HG02798 (cell line): ENCODE data around the gene ZNF526.

ENCODE experiments used
- ATAC-seq: cut with Tn5 transposase; IDR thresholded peaks from one replicate; pipeline ENCODE4 v1.9.1; 2021; ENCODE audit warnings: mild to moderate bottlenecking; ENCODE audit not compliant: unreplicated experiment, poor library complexity

ZNF526 gene

DNA sequence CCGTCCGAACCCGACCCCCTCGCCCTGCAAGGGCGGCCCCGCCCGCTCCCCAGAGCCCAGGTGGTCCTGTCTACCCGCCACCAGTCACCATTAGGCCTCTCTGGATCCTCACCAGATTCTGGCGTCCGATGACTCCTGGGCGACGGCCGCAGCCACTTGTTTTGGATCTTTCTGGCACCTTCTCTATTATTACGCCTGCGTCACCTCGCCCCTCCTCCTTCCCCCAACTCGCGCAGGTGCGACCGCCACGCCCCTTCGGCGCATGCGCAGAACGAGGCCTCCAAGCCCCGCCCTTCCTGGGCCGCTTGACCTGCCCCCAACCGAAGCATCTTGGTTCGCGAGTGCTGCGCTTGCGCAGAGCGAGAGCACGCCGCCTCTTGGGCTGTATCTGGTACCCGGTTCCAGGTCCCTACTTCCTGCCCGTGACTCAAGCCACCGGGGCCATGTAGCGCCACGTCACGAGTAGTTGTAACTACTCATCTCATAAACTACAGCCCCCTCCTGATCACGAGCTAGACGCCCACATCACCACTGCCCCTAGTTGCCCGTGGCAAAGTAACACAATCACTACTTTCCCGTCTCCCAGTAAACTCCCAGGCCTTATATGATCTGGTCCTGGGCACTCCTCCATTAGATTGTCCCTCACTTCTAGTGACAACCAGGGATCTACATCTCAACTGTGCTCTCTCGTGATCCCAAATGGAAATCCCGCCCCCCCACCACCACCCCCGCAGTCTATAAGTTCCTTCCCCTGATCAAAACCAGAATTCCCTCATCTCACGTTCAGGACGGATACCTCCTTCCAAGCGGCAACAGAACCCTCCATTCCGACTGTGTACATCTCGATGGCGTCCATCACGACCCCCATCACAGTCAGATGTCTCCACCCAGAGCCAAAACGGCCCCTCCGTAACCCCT is 2.3 kb upstream of the ZNF526 start, which contains the start of gene DEDD2:
DEDD2 (minus strand) TSS at position 158 of the 918 bp plus-strand sequence. CDS start 670 bp downstream, outside the sequence.
- peak; percentile 78 for ATAC-seq

- no peak for ATAC-seq
These were observed 612 bp downstream of the ZNF526 start for GRCh38 chr19:42220751-42221097.

GRCh38 chr19:42224940-42225717 is 5.0 kb downstream of the ZNF526 start:
- no peak for ATAC-seq

- ATAC-seq: no peak
These were observed 5.7 kb downstream of the ZNF526 start for GRCh38 chr19:42225718-42226292.

DNA sequence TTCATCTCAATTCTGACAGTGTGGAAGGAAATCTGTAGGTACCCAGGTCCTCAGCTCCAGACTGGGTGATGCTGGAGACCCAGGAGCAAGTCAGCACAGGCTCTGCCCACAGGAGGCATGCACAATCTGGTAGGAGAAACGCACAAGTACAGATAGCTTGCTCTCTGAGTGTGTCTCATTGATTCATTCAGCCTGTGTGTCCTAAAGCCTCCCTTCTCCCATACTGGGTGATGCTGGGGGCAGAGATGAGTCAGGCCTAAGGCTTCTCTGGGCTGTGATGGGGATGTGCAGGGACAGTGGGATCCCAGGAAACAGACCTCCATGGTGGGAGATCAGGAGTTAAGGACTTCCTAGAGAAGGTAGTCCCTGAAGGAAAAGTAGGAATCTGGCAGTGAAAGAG is 6.8 kb downstream of the ZNF526 start:
- ATAC-seq: no peak

DNA sequence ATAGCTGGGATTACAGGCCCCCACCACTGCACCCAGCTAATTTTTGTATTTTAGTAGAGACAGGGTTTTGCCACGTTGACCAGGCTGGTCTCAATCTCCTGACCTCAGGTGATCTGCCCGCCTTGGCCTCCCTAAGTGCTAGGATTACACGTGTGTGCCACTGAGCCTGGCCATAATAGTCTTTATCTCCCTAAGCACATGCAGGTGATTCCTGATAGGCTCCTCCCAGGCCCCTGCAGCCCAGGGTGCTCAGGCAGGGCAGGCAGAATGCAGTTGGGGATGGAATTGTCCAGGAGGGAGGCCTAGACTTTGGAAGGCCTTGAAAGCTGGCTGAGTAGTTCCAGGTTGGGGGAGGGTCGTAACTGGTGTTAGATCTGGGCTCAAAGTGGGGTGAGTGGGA is 8.5 kb downstream of the ZNF526 start:
- no peak for ATAC-seq

- no peak for ATAC-seq
These were observed 9.3 kb downstream of the ZNF526 start for GRCh38 chr19:42229301-42229854.

DNA sequence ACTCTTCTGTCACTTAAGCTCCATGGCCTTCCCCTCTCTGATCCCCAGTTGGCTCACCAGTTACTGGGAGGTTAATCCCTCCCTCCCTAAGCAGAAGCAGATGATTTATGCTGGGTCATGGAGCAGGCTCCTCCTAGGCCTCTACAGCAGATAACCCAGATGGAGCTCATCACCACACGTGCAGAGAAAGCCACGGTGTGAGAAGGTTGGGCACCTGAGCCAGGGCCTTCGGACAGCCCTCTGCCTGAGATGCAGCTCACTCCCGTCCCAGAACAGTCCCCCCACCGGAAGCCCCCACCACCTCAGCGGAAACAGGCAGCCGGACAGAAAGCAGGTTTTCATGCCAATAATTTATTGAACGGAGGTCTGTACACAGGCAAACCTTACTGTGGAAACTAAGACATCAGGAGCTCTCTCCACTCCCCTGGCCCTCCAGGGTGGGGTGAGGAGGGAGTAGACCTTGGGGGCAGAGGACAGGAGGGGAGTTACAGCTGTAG is 9.8 kb downstream of the ZNF526 start:
- ATAC-seq: no peak

DNA sequence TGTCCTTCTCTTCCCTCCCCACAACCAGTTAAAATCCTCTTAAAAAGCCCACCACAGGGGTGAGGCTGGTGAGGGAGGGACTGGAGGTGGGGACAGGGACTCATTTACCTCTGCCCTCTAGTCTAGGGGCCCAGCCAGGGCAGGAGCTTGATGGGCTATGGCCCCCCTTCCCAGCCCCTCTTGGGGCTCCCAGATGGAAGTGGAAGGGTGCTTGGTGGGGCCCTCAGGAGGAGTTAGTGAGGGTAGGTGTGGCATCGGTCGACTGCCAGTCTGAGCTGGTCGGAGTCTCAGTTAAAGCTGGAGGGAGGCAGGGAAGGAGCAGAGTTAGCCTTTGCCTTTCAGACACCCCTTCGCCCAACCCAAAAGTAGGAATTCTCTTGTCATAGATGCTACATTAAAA is 10.5 kb downstream of the ZNF526 start:
- no peak for ATAC-seq

GRCh38 chr19:42232435-42232834 is 12.3 kb downstream of the ZNF526 start:
- ATAC-seq: no peak

GRCh38 chr19:42233106-42233505 is 13.0 kb downstream of the ZNF526 start:
- no peak for ATAC-seq

GRCh38 chr19:42233678-42234292 is 13.7 kb downstream of the ZNF526 start:
- no peak for ATAC-seq

- no peak for ATAC-seq
These were observed 14.3 kb downstream of the ZNF526 start for GRCh38 chr19:42234364-42234763.

GRCh38 chr19:42235181-42235580 is 15.1 kb downstream of the ZNF526 start:
- ATAC-seq: no peak

- ATAC-seq: no peak
These were observed 19.6 kb downstream of the ZNF526 start for GRCh38 chr19:42239544-42240220.

- ATAC-seq: no peak
These were observed 21.2 kb downstream of the ZNF526 start for GRCh38 chr19:42241279-42241678.

DNA sequence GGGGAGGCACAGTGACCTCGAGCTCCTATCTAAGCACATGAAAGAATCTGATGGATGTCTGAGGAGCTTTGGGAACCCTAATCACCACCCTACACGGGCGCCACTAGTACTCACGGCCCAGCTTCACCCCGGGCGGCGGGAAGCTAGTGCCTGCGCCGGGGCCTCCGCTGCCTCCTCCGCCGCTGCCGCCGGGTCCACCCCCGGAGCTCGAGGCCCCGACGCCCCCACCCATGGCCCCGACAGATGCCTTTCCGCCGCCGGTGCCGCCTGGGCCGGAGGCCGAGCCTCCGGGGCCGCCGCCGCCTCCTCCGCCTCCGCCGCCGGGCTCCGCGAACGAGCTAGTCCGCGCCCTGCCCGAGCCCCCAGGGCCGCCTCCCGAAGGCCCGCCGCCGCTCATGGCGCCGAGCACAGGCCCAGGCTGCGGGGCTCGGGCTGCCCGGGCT is 22.0 kb downstream of the ZNF526 start:
- ATAC-seq: no peak

DNA sequence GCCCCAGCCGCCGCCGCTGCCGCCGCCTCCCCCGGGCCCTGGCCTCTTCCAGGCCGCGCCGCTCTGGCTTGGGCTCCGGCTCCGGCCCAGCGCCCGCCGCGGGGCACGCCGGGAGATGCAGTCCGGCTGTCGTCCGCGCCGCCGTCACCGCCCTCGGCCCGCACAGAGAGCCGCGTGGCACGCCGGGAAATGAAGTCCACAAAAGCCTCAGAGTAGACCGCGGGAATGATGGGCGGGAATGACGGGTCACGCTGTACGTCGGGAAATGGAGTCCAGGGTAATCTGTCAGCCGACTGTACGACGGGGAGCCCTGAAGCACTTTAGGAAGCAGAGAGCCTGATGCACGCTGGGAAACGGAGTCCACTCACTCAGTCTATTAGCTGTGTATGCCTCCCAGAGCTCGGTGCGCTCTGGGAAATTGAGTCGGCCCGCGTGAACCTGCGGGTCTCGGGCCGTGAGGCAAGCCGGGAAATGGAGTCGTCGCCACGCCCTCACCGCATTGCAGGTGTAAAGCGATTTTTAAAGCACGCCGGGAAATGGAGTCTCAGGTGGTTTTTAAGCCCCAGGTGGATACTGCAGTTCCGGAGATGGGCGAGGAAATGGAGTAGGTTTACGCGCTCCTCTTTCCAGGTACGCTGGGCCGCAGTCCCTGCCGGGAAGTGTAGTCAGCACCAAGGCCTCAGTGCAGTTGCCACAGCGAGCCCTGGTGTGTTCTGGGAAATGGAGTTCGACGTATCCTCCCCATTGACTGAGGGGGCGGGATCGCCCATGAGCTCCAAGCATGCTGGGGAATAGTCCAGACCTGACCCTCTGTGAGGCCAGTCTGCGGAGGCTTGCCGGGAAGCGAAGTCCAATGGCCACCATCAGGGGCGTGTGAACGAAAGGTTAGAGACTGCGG is 22.6 kb downstream of the ZNF526 start, which contains the start of gene GSK3A:
GSK3A (minus strand) TSS at position 91 of the 898 bp plus-strand sequence. CDS start 137 bp downstream, outside the sequence.
- ATAC-seq: peak; percentile 71
